ENCODE results near the gene DNAJC5. TPM values are rescaled to one million over a fixed set of nuclear protein-coding genes. Genes with fewer than 3 reads are reported as not detected.
"Not testable (repeated sequence)": the region's sequence is repeated elsewhere in the genome, so short reads cannot be mapped to it uniquely, and the experiment has no call there.

Gene DNAJC5
- total RNA-seq, 1 donor from 2014 or later, result 43.2 TPM

DNA sequence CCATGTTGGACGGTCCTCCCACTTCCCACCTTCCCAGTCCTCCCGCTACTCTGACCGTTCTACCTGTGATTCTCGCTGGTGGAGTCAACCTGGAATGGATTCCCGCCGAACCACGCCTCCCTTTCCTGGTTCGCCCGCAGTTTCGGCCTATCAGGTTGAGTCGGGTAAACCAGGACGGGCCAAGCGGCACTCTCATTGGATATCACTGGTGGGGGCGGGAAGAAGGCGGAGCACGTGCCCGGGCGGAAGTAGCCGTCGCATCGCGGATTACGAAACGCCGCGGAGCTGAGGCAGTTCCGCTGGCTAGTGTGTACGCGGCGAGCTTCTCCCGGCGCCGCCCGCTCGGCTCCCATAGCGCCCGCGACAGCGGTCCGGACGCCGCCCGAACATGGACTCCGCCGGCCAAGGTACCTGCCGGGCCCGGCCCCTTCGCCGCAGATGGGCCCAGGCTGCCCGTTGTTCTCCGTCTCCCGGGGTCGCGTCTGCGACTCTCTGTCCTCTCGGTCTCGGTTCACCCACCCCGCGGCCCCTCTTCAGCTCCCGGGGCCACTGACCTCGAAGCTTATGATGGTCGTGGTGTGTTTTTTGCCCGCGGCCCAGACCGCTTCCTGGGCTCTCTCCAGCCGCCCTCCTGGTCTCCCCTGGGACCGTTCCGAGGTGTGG, 29.8 kb upstream of the DNAJC5 start, which contains the start of gene TPD52L2:
Gene TPD52L2 (plus strand): TSS at position 293 of the 663 bp plus-strand sequence. CDS start 96 bp downstream, at position 389.
- H3K9me3 Mint-ChIP-seq, result no peaks in the 10 kb centered on the region
- peaks cover 24% of the 10 kb centered on the region for H3K4me1 Mint-ChIP-seq
- H3K4me3 Mint-ChIP-seq, result peak within 1 kb of the TSS; percentile 82
- DNase-seq (ENCODE audit: low spot score in 2 of 2, unreplicated experiment in 2 of 2), result peak; percentile 97 to 98
- TF ChIP-seq, protein P1, sequence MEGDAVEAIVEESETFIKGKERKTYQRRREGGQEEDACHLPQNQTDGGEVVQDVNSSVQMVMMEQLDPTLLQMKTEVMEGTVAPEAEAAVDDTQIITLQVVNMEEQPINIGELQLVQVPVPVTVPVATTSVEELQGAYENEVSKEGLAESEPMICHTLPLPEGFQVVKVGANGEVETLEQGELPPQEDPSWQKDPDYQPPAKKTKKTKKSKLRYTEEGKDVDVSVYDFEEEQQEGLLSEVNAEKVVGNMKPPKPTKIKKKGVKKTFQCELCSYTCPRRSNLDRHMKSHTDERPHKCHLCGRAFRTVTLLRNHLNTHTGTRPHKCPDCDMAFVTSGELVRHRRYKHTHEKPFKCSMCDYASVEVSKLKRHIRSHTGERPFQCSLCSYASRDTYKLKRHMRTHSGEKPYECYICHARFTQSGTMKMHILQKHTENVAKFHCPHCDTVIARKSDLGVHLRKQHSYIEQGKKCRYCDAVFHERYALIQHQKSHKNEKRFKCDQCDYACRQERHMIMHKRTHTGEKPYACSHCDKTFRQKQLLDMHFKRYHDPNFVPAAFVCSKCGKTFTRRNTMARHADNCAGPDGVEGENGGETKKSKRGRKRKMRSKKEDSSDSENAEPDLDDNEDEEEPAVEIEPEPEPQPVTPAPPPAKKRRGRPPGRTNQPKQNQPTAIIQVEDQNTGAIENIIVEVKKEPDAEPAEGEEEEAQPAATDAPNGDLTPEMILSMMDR (IDR thresholded peaks at IDR 0.05; ENCODE audit: unreplicated experiment), result no peak
- H3K27ac Mint-ChIP-seq, result peak within 1 kb of the TSS; percentile 92
- H3K27me3 Mint-ChIP-seq (ENCODE audit: low read depth), result no peaks in the 10 kb centered on the region
- H3K36me3 Mint-ChIP-seq, result peaks cover 12% of the 10 kb centered on the region

DNA sequence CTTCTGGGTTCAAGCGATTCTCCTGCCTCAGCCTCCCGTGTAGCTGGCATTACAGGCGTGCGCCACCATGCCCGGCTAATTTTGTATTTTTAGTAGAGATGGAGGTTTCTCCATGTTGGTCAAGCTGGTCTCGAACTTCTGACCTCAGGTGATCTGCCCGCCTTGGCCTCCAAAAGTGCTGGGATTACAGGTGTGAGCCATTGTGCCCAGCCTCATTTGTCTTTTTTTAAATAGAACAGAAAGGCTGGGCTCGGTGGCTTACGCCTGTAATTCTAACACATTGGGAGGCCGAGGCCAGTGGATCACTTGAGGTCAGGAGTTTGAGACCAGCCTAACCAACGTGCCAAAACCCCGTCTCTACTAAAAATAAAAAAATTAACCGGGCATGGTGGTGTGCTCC, 27.9 kb upstream of the DNAJC5 start:
- not testable (repeated sequence) for H3K27me3 Mint-ChIP-seq (ENCODE audit: low read depth); H3K27ac Mint-ChIP-seq; H3K36me3 Mint-ChIP-seq; H3K9me3 Mint-ChIP-seq; DNase-seq (ENCODE audit: low spot score in 2 of 2, unreplicated experiment in 2 of 2)
- Mint-ChIP-seq H3K4me3 (peak overlapping the region; percentile 33), H3K4me1 (peaks cover 24% of the 10 kb centered on the region)

DNA sequence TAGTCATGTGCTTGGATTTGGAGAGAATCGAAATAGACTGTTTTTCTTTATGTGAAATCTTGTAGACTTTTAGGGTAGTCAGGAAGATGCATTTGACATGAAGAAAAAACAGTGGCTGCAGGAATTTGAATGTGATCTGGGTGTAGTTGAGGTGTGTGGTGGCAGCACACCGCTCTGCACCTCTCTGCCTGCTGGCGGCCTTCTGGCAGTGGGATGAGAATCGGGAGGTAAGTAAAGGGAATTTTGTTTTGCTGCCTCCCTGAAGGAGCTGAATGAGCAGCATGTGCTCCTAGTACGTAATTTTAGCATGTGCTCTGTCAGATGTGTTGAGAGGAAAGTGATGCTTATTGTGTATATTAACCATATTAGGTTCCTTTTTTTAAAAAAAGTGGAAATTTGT, 26.7 kb upstream of the DNAJC5 start:
- Mint-ChIP-seq H3K27ac (no peak overlapping the region), H3K36me3 (peaks cover 10% of the 10 kb centered on the region), H3K4me3 (peak overlapping the region; percentile 29), H3K9me3 (no peaks in the 10 kb centered on the region), H3K4me1 (peaks cover 20% of the 10 kb centered on the region), H3K27me3 (ENCODE audit: low read depth) (no peaks in the 10 kb centered on the region)
- no peak for DNase-seq (ENCODE audit: low spot score in 2 of 2, unreplicated experiment in 2 of 2)
- TF ChIP-seq, protein P1 (IDR thresholded peaks at IDR 0.05; ENCODE audit: unreplicated experiment), result no peak

DNA sequence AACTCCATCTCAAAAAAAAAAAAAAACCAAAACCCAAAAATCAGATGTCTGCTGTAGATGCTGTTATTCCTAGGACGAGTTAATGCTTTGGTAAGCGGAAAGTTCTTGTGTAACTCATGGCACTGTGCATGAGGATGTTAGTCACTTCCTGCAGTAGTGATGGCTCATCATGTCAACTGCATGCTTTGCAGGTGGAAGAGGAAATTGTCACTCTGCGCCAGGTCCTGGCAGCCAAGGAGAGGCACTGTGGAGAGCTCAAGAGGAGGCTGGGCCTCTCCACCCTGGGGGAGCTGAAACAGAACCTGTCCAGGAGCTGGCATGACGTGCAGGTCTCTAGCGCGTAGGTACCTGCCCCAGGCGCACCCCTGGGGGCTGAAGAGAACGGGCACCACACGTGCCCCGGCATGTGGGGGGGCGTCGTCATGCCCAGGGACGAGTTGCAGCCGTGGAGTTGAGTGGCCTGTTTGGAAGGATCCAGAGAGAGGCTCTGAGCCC, 21.4 kb upstream of the DNAJC5 start:
- Mint-ChIP-seq H3K27me3 (ENCODE audit: low read depth) (no peaks in the 10 kb centered on the region), H3K4me1 (no peaks in the 10 kb centered on the region), H3K36me3 (peaks cover 26% of the 10 kb centered on the region), H3K4me3 (no peak overlapping the region), H3K27ac (no peak overlapping the region), H3K9me3 (no peaks in the 10 kb centered on the region)
- TF ChIP-seq, protein P1 (IDR thresholded peaks at IDR 0.05; ENCODE audit: unreplicated experiment), result no peak
- DNase-seq (ENCODE audit: low spot score in 2 of 2, unreplicated experiment in 2 of 2), result no peak

DNA sequence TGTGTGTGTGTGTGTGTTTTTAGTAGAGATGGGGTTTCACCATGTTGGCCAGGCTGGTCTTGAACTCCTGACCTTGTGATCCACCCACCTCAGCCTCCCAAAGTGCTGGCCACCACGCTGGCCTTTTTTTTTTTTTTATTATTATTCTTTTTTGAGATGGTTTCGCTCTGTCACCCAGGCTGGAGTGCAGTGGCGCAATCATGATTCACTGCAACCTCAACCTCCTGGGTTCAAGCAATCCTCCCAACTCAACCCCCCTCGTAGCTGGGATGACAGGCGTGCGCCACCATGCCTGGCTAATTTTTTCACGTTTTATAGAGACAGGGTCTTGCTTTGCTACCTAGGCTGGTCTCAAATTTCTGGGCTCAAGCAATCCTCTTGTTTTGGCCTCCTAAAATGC, 20.7 kb upstream of the DNAJC5 start:
- not testable (repeated sequence) for H3K27me3 Mint-ChIP-seq (ENCODE audit: low read depth); H3K27ac Mint-ChIP-seq; H3K4me3 Mint-ChIP-seq; H3K9me3 Mint-ChIP-seq; DNase-seq (ENCODE audit: low spot score in 2 of 2, unreplicated experiment in 2 of 2); H3K4me1 Mint-ChIP-seq
- H3K36me3 Mint-ChIP-seq, result peaks cover 26% of the 10 kb centered on the region

DNA sequence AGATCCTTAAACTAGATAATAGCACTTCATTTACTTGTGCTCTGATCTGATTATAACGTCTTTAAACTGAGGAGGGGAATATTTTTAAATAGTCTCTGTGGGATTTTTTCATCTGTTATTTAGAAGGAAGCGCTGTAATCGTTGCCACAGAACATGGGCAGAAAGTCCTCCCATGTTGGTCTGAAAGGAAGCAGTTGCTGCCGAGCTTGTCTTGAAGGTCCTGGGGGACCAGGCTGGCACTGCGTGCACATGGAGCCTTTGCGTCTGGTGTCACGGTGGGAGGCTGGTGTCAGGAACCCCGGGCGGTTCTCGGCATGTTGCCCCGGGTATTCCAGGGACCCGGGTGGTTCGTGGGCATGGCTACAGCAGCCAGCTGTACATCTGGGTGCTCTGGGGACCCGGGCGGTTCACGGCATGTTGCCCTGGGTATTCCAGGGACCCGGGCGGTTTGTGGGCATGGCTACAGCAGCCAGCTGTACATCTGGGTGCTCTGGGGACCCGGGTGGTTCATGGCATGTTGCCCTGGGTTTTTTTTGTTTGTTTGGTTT, 18.4 kb upstream of the DNAJC5 start:
- Mint-ChIP-seq H3K27me3 (ENCODE audit: low read depth) (no peaks in the 10 kb centered on the region), H3K9me3 (no peaks in the 10 kb centered on the region), H3K4me3 (no peak overlapping the region), H3K36me3 (peaks cover 26% of the 10 kb centered on the region), H3K27ac (no peak overlapping the region), H3K4me1 (no peaks in the 10 kb centered on the region)
- TF ChIP-seq, protein P1 (IDR thresholded peaks at IDR 0.05; ENCODE audit: unreplicated experiment), result no peak
- no peak for DNase-seq (ENCODE audit: low spot score in 2 of 2, unreplicated experiment in 2 of 2)

Measured in mesothelial cell of epicardium (in vitro differentiated cells).